HG02981 (cell line): ENCODE results near the gene GH1.
"Not testable (repeated sequence)": the region's sequence is repeated elsewhere in the genome, so short reads cannot be mapped to it uniquely, and the experiment has no call there.

Experiments
- ATAC-seq: cut with Tn5 transposase; IDR thresholded peaks from one replicate; pipeline ENCODE4 v1.9.1; 2021; ENCODE audit warnings: mild to moderate bottlenecking, moderate library complexity; ENCODE audit not compliant: unreplicated experiment

Gene GH1

DNA sequence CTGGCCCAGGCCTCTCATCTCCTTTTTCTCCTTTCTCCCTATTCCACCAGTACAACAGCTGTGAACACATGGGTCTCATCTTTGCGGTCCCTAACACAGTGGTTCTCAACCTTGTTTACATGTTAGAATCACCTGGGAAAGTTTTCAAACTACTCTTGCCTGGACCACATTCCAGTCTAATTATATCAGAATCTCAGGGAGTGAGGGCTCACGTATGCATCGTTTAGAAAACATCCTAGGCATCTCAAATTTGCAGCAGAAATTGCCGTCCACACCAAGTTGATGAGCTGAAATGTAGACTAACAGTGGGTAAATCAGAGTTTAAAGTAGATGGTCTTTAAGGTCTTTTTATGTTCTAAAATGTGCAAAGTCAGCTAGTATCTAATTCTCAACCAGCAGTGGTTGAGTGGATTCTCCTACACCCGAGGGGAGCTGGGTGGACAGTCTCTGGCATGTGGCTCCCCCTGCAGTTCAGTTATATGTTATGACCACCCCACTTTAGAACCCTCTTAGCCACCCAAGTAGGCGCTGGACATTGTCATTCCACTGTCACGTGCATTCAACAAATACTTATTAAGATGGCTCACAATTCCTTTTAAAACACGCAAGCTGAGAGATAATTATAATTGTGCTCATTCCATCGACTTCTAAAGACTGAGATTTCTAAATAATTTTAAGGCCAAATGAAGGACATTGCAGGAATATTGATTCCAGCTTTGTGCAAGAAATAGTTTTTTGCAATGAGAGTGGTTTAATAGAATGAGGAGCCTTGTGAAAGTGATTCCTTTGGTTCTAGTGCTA, 48.9 kb downstream of the GH1 start:
- not testable (repeated sequence) for ATAC-seq
